Measurements from ENCODE around the gene PFKL. TPM values are rescaled to one million over a fixed set of nuclear protein-coding genes. Genes with fewer than 3 reads are reported as not detected.
"Not testable (repeated sequence)": the region's sequence is repeated elsewhere in the genome, so short reads cannot be mapped to it uniquely, and the experiment has no call there.

The PFKL gene
- total RNA-seq, 4 donors from 2014 or later = 68.5 to 103 (median 96.8) TPM

- intact Hi-C loops (cut with DNase I) = no loop called here
- no peak overlapping the region for H3K27ac ChIP-seq
- H3K36me3 ChIP-seq = no peaks in the 10 kb centered on the region
- no peak overlapping the region for H3K4me3 ChIP-seq (replicated peaks in 1 of 3)
- no peaks in the 10 kb centered on the region for H3K9me3 ChIP-seq
- TF ChIP-seq CTCF (IDR thresholded peaks at IDR 0.05) = no peak
- TF ChIP-seq POLR2A (IDR thresholded peaks at IDR 0.05) = no peak
- no peaks in the 10 kb centered on the region for H3K27me3 ChIP-seq
- DNase-seq = no peak
- H3K4me1 ChIP-seq = peaks cover 0 to 6% of the 10 kb centered on the region in 2 donors
- WGBS, 2 donors = 96 to 98% methylated on average over 8 to 9 of the region's 9 CpGs
These were observed 18.1 kb upstream of the PFKL start for GRCh38 chr21:44281801-44282200.

- DNase-seq = no peak
- intact Hi-C loops (cut with DNase I) = no loop called here
- Histone ChIP-seq H3K27ac (no peak overlapping the region), H3K9me3 (no peaks in the 10 kb centered on the region), H3K4me1 (peaks cover 0 to 6% of the 10 kb centered on the region in 2 donors), H3K27me3 (no peaks in the 10 kb centered on the region), H3K4me3 (replicated peaks in 1 of 3) (no peak overlapping the region), H3K36me3 (no peaks in the 10 kb centered on the region)
- TF ChIP-seq CTCF (IDR thresholded peaks at IDR 0.05) (no peak), POLR2A (IDR thresholded peaks at IDR 0.05) (no peak)
- 93 to 95% methylated on average over 4 to 6 of the region's 9 CpGs for WGBS, 2 donors
These were observed 17.5 kb upstream of the PFKL start for GRCh38 chr21:44282370-44282769.

- H3K4me3 ChIP-seq (replicated peaks in 1 of 3); H3K36me3 ChIP-seq; H3K27me3 ChIP-seq; DNase-seq; H3K4me1 ChIP-seq; H3K27ac ChIP-seq; intact Hi-C loops (cut with DNase I); H3K9me3 ChIP-seq: not testable (repeated sequence)
- 64 to 72% methylated on average over 11 of the region's 11 CpGs for WGBS, 2 donors
These were observed 16.6 kb upstream of the PFKL start for GRCh38 chr21:44283211-44283785.

GRCh38 chr21:44283948-44284347 is 15.9 kb upstream of the PFKL start:
- no peaks in the 10 kb centered on the region for H3K27me3 ChIP-seq
- DNase-seq = no peak
- intact Hi-C loops (cut with DNase I) = no loop called here
- peaks cover 0 to 6% of the 10 kb centered on the region in 2 donors for H3K4me1 ChIP-seq
- no peaks in the 10 kb centered on the region for H3K9me3 ChIP-seq
- H3K36me3 ChIP-seq = no peaks in the 10 kb centered on the region
- WGBS, 2 donors = 72 to 83% methylated on average over 10 of the region's 11 CpGs
- H3K27ac ChIP-seq = no peak overlapping the region
- H3K4me3 ChIP-seq (replicated peaks in 1 of 3) = no peak overlapping the region
- TF ChIP-seq POLR2A (IDR thresholded peaks at IDR 0.05) (no peak), CTCF (IDR thresholded peaks at IDR 0.05) (no peak)

- H3K4me3 ChIP-seq (replicated peaks in 1 of 3) = no peak within 1 kb of the TSS
- no peaks in the 10 kb centered on the region for H3K9me3 ChIP-seq
- intact Hi-C loops (cut with DNase I) = no loop called here
- no peak for TF ChIP-seq CTCF (IDR thresholded peaks at IDR 0.05)
- no peak for TF ChIP-seq POLR2A (IDR thresholded peaks at IDR 0.05)
- H3K36me3 ChIP-seq = no peaks in the 10 kb centered on the region
- no peak within 1 kb of the TSS for H3K27ac ChIP-seq
- 35 to 52% methylated on average over 7 to 20 of the region's 56 CpGs for WGBS, 2 donors
- DNase-seq = no peak
- H3K27me3 ChIP-seq = no peaks in the 10 kb centered on the region
- H3K4me1 ChIP-seq = peaks cover 0 to 6% of the 10 kb centered on the region in 2 donors
These were observed 14.5 kb upstream of the PFKL start, which contains the start of gene AIRE for GRCh38 chr21:44285138-44285992. Gene AIRE (plus strand): TSS chr21:44285876. CDS start chr21:44286007, 131 bp downstream.

Measured in thyroid gland (tissue), 4 donors.